Keratinocyte (primary cell): ENCODE results near the gene FYTTD1. TPM values are rescaled to one million over a fixed set of nuclear protein-coding genes. Genes with fewer than 3 reads are reported as not detected.

Experiments used
- DNase-seq: peaks from one replicate; pipeline ENCODE4 v3.0.0-alpha.2; 2011; ENCODE audit warnings: low read depth, missing footprints, low spot score
- FAIRE-seq: peaks from 2 replicates; lab custom pipeline; 2011; peaks lifted over from hg19 to GRCh38; lab: Jason Lieb, UNC
- H2AFZ ChIP-seq: 2 replicates; pipeline ENCODE4 v1.6.0; 2012; ENCODE audit warnings: low read length, control low read depth, inconsistent platforms; ENCODE audit not compliant: control insufficient read depth
- H3K27ac ChIP-seq: 2 replicates; pipeline ENCODE4 v1.5.1; 2011; ENCODE audit warnings: low read length; ENCODE audit not compliant: control insufficient read depth, insufficient read depth
- H3K27me3 ChIP-seq: 3 replicates; pipeline ENCODE4 v1.6.0; 2011; ENCODE audit warnings: low read length; ENCODE audit not compliant: control insufficient read depth, insufficient read depth; ENCODE audit errors: extremely low read depth
- H3K36me3 ChIP-seq, 2 experiments: 2 replicates in 1 of 2; 3 replicates in 1 of 2; pipeline ENCODE4 v1.5.1; 2011; ENCODE audit warnings: low read length in 2 of 2, mild to moderate bottlenecking in 1 of 2; ENCODE audit not compliant: control insufficient read depth in 2 of 2, insufficient read depth in 2 of 2; ENCODE audit errors: extremely low read depth in 1 of 2
- H3K4me1 ChIP-seq: 3 replicates; pipeline ENCODE4 v1.5.1; 2011; ENCODE audit warnings: low read length; ENCODE audit not compliant: control insufficient read depth, insufficient read depth; ENCODE audit errors: extremely low read depth
- H3K4me2 ChIP-seq: 3 replicates; pipeline ENCODE4 v1.6.0; 2011; ENCODE audit warnings: low read depth, low read length; ENCODE audit not compliant: control insufficient read depth, insufficient read depth; ENCODE audit errors: extremely low read depth
- H3K4me3 ChIP-seq, 3 experiments: fragments of 200-600 bp in 1 of 3; sonication (generic) in 1 of 3; 2 replicates in 2 of 3; 3 replicates in 1 of 3; pipeline ENCODE4 v1.5.1; 2011 to 2016; ENCODE audit warnings: low read length in 3 of 3, mild to moderate bottlenecking in 3 of 3, control low read depth in 2 of 3, inconsistent platforms in 1 of 3, low read depth in 1 of 3, mixed read lengths in 1 of 3, mixed run types in 1 of 3, moderate library complexity in 1 of 3; ENCODE audit not compliant: control insufficient read depth in 2 of 3, insufficient read depth in 2 of 3; ENCODE audit errors: extremely low read depth in 1 of 3
- H3K79me2 ChIP-seq: 2 replicates; pipeline ENCODE4 v1.6.0; 2012; ENCODE audit warnings: low read length; ENCODE audit not compliant: control insufficient read depth, insufficient read depth
- H3K9ac ChIP-seq: 3 replicates; pipeline ENCODE4 v1.6.0; 2011; ENCODE audit warnings: low read length; ENCODE audit not compliant: control insufficient read depth, insufficient read depth; ENCODE audit errors: extremely low read depth
- H3K9me1 ChIP-seq: 3 replicates; pipeline ENCODE4 v1.6.0; 2011; ENCODE audit warnings: low read length; ENCODE audit not compliant: control insufficient read depth, insufficient read depth; ENCODE audit errors: extremely low read depth
- H3K9me3 ChIP-seq: 2 replicates; pipeline ENCODE4 v1.5.1; 2012; ENCODE audit warnings: low read depth, low read length; ENCODE audit not compliant: control insufficient read depth
- H4K20me1 ChIP-seq: 3 replicates; pipeline ENCODE4 v1.6.0; 2011; ENCODE audit warnings: low read length; ENCODE audit not compliant: control insufficient read depth, insufficient read depth; ENCODE audit errors: extremely low read depth
- EZH2 ChIP-seq: IDR thresholded peaks from one replicate; pipeline ENCODE4 v1.6.1; 2012; ENCODE audit warnings: inconsistent platforms, mild to moderate bottlenecking, low read length, moderate library complexity
- dilution Hi-C: fragments of 300-500 bp; cut with MboI; formaldehyde crosslinking; loops from one replicate; pipeline ENCODE4 v1.7.0; 2020; ENCODE audit warnings: low sequenced_read_pairs; ENCODE audit not compliant: extremely low pct_ligation_motif_present
- polyA plus RNA-seq, 5 experiments: library from polyadenylated mRNA; depleted of rRNA in 3 of 5; stranded (reverse) in 3 of 5; stranded (forward) in 1 of 5; unstranded in 1 of 5; fragments of >200 nt; gene quantifications; 1 replicate in 1 of 5; 2 replicates in 3 of 5; 3 replicates in 1 of 5; pipeline versions ENCODE4 v1.2.1 to v1.2.3, GENCODE V29; 2011 to 2012; ENCODE audit warnings: missing spikeins in 2 of 5, low read depth in 1 of 5, low replicate concordance in 1 of 5
- TF ChIP-seq, protein P1 (sequence below), 3 experiments: IDR thresholded peaks in 1 of 3; conservative IDR thresholded peaks in 1 of 3; optimal IDR thresholded peaks in 1 of 3; 2 replicates in 2 of 3; 3 replicates in 1 of 3; pipeline versions ENCODE3 to v1.5.1; 2011; ENCODE audit warnings: low read length in 3 of 3, mild to moderate bottlenecking in 3 of 3, moderate library complexity in 2 of 3, control low read depth in 1 of 3, inconsistent platforms in 1 of 3; ENCODE audit not compliant: insufficient read depth in 2 of 3; ENCODE audit errors: extremely low read depth in 1 of 3

Gene FYTTD1
- polyA plus RNA-seq, 1 donor (not counting 4 experiments of a cell fraction or from before 2014, with no cell fraction given), result 48.0 TPM

DNA sequence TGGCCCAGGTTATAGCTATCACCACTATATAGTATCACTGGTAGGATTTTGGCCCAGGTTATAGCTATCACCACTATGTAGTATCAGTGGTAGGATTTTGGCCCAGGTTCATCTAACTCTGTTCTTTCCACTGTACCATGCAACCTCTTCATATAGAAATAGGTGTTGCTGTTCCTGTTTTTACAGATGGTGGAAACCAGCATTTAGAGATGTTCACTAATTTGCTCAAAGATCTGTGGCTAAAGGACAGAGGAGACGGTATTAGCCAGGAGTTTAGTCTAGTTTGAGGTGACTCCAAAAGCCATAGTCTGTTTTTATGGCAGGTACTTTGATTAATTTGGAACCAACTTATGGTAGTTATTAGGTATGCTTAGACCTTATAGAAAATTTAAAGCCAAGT lies 44.4 kb downstream of the FYTTD1 start:
- Histone ChIP-seq H3K27me3 (no peaks in the 10 kb centered on the region), H3K27ac (no peak overlapping the region), H3K9me3 (no peaks in the 10 kb centered on the region), H3K4me2 (peak overlapping the region; percentile 60), H3K4me1 (peaks cover 17% of the 10 kb centered on the region), H3K9ac (no peak overlapping the region), H3K9me1 (no peaks in the 10 kb centered on the region), H3K79me2 (peaks cover 76% of the 10 kb centered on the region), H3K36me3 (no peaks in the 10 kb centered on the region), H2AFZ (no peak overlapping the region), H4K20me1 (peaks cover 2% of the 10 kb centered on the region), H3K4me3 (no peak overlapping the region)
- FAIRE-seq (no peak), DNase-seq (no peak)
- no peak for TF ChIP-seq EZH2
- TF ChIP-seq, protein P1, sequence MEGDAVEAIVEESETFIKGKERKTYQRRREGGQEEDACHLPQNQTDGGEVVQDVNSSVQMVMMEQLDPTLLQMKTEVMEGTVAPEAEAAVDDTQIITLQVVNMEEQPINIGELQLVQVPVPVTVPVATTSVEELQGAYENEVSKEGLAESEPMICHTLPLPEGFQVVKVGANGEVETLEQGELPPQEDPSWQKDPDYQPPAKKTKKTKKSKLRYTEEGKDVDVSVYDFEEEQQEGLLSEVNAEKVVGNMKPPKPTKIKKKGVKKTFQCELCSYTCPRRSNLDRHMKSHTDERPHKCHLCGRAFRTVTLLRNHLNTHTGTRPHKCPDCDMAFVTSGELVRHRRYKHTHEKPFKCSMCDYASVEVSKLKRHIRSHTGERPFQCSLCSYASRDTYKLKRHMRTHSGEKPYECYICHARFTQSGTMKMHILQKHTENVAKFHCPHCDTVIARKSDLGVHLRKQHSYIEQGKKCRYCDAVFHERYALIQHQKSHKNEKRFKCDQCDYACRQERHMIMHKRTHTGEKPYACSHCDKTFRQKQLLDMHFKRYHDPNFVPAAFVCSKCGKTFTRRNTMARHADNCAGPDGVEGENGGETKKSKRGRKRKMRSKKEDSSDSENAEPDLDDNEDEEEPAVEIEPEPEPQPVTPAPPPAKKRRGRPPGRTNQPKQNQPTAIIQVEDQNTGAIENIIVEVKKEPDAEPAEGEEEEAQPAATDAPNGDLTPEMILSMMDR (optimal IDR thresholded peaks at IDR 0.05 in 1 of 3, IDR thresholded peaks at IDR 0.05 in 1 of 3, conservative IDR thresholded peaks at IDR 0.05 in 1 of 3; ENCODE audit: extremely low read depth in 1 of 3, insufficient read depth in 2 of 3, low read length in 3 of 3), result no peak
- dilution Hi-C loops, result no loop called here

DNA sequence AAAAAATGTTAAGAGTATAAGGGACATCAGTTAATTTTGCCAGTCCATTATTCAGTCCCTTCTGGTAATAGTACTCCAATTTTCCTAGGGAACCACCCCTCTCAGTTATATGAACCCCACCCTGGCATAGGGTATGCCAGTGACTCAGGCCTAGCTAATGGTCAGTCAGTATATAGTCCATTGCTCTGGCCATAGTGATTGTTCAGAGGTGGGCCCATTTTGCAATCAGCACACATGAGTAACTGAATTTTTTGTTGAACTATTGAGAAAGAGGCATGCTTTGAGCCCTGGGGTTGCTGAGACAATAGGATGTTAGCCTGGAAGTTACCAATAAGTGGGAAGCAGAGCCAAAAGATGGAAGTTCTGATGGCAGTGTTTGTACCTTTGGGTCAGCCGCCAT lies 45.5 kb downstream of the FYTTD1 start:
- Histone ChIP-seq H3K4me3 (no peak overlapping the region), H3K4me2 (no peak overlapping the region), H3K36me3 (no peaks in the 10 kb centered on the region), H3K9me1 (no peaks in the 10 kb centered on the region), H3K4me1 (peaks cover 17% of the 10 kb centered on the region), H3K79me2 (peaks cover 87% of the 10 kb centered on the region), H3K9ac (no peak overlapping the region), H3K9me3 (no peaks in the 10 kb centered on the region), H3K27me3 (no peaks in the 10 kb centered on the region), H4K20me1 (peaks cover 2% of the 10 kb centered on the region), H3K27ac (no peak overlapping the region), H2AFZ (no peak overlapping the region)
- dilution Hi-C loops, result no loop called here
- DNase-seq (no peak), FAIRE-seq (no peak)
- TF ChIP-seq, protein P1 (optimal IDR thresholded peaks at IDR 0.05 in 1 of 3, IDR thresholded peaks at IDR 0.05 in 1 of 3, conservative IDR thresholded peaks at IDR 0.05 in 1 of 3; ENCODE audit: extremely low read depth in 1 of 3, insufficient read depth in 2 of 3, low read length in 3 of 3), result no peak
- TF ChIP-seq EZH2, result no peak
